CD4-positive, CD25-positive, alpha-beta regulatory T cell (primary cell): Measurements from ENCODE around the gene LY9. TPM values are rescaled to one million over a fixed set of nuclear protein-coding genes. Genes with fewer than 3 reads are reported as not detected.
A peak's percentile ranks its signal among the peaks of the same experiment; 100 is the strongest.

Experiments
- ATAC-seq, 2 donors: fragments of 150-1000 bp; cut with Tn5 transposase; one replicate each; pipeline ENCODE4 v1.10.0; 2021; ENCODE audit warnings: low read depth in 2 of 2, moderate number of reproducible peaks in 2 of 2, moderate library complexity in 1 of 2
- DNase-seq, 3 donors: peaks; one replicate each; pipeline versions ENCODE4 v3.0.0 to v3.0.0-alpha.2; 2012 to 2022; ENCODE audit warnings: mixed read lengths in 1 of 3
- H3K27ac ChIP-seq: one replicate; pipeline ENCODE4 v1.7.0; 2013; ENCODE audit warnings: mild to moderate bottlenecking, low read length; ENCODE audit not compliant: insufficient read depth, poor library complexity, severe bottlenecking
- H3K27me3 ChIP-seq: one replicate; pipeline ENCODE4 v1.7.0; 2013; ENCODE audit warnings: low read length; ENCODE audit not compliant: control insufficient read depth, insufficient read depth
- H3K36me3 ChIP-seq: one replicate; pipeline ENCODE4 v1.7.0; 2013; ENCODE audit warnings: mild to moderate bottlenecking, low read length, moderate library complexity; ENCODE audit not compliant: control insufficient read depth, insufficient read depth
- H3K4me1 ChIP-seq: 2 replicates; pipeline ENCODE4 v1.7.0; 2013; ENCODE audit warnings: mild to moderate bottlenecking, low read length; ENCODE audit not compliant: insufficient read depth, control insufficient read depth, poor library complexity, severe bottlenecking
- H3K4me3 ChIP-seq: one replicate; pipeline ENCODE4 v1.7.0; 2013; ENCODE audit warnings: low read depth, mild to moderate bottlenecking, low read length, moderate library complexity
- H3K9me3 ChIP-seq, 2 experiments: 1 replicate in 1 of 2; 2 replicates in 1 of 2; pipeline ENCODE4 v1.7.0; 2013; ENCODE audit warnings: low read length in 2 of 2, mild to moderate bottlenecking in 1 of 2, moderate library complexity in 1 of 2; ENCODE audit not compliant: control insufficient read depth in 2 of 2
- H3K27ac Mint-ChIP-seq, 3 donors: one replicate each; pipeline ENCODE4 v1.8.0; 2020 to 2022; ENCODE audit warnings: mild to moderate bottlenecking in 3 of 3, mixed read lengths in 3 of 3, moderate library complexity in 2 of 3
- H3K27me3 Mint-ChIP-seq: one replicate; pipeline ENCODE4 v1.8.0; 2022; ENCODE audit warnings: mild to moderate bottlenecking, mixed read lengths
- H3K36me3 Mint-ChIP-seq: one replicate; pipeline ENCODE4 v1.8.0; 2020; ENCODE audit warnings: mixed read lengths
- H3K4me1 Mint-ChIP-seq, 4 donors: one replicate each; pipeline ENCODE4 v1.8.0; 2020 to 2022; ENCODE audit warnings: mixed read lengths in 4 of 4, mild to moderate bottlenecking in 1 of 4
- H3K4me3 Mint-ChIP-seq, 4 donors: one replicate each; pipeline ENCODE4 v1.8.0; 2020 to 2022; ENCODE audit warnings: mild to moderate bottlenecking in 4 of 4, mixed read lengths in 4 of 4, moderate library complexity in 3 of 4
- H3K9me3 Mint-ChIP-seq, 7 donors: one replicate each; pipeline ENCODE4 v1.8.0; 2020 to 2022; ENCODE audit warnings: mixed read lengths in 7 of 7, mild to moderate bottlenecking in 3 of 7, moderate library complexity in 2 of 7
- polyA plus RNA-seq, 4 donors: library from polyadenylated mRNA; unstranded; fragments of 300-500 nt; fragmentation: Illumina TruSeq; gene quantifications; one replicate each; pipeline ENCODE4 v1.2.3, GENCODE V29; 2021
- total RNA-seq: library from RNA; stranded (reverse); gene quantifications from one replicate; pipeline ENCODE4 v1.2.3, GENCODE V29; 2022

LY9 gene
- total and polyA plus RNA-seq, 5 donors from 2014 or later, result 105 to 147 (median 130) TPM

DNA sequence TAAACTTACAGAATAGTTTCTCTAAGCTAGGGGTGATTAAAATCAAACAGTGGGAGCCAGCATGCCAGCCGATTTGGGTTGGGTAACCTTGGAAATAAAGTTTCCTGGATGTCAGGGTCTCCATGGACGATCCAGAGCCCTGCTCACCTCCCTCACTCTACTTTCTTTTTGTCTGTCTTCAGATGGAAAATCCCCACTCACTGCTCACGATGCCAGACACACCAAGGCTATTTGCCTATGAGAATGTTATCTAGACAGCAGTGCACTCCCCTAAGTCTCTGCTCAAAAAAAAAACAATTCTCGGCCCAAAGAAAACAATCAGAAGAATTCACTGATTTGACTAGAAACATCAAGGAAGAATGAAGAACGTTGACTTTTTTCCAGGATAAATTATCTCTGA lies 43.0 kb upstream of the LY9 start:
- Mint-ChIP-seq H3K36me3 (no peaks in the 10 kb centered on the region), H3K4me1 (peaks cover 0 to 4% (median 0%) of the 10 kb centered on the region in 4 donors), H3K27me3 (peaks cover 13% of the 10 kb centered on the region), H3K27ac (no peak overlapping the region), H3K9me3 (no peaks in the 10 kb centered on the region), H3K4me3 (no peak overlapping the region)
- Histone ChIP-seq H3K9me3 (no peaks in the 10 kb centered on the region), H3K36me3 (no peaks in the 10 kb centered on the region), H3K27me3 (no peaks in the 10 kb centered on the region), H3K4me3 (no peak overlapping the region), H3K27ac (no peak overlapping the region), H3K4me1 (no peaks in the 10 kb centered on the region)
- ATAC-seq (no peak), DNase-seq (no peak)

DNA sequence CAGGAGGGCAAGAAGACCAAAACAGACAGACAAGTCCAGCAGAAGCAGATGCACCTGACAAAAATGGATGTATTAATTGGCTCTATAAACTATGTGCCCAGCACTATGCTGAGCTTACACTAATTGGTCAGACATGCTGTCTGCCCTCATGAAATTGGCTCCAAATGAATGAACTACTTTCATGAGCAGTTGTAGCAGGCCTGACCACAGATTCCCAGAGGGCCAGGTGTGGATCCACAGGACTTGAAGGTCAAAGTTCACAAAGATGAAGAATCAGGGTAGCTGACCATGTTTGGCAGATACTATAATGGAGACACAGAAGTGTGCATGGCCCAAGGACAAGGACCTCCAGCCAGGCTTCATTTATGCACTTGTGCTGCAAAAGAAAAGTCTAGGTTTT lies 42.4 kb upstream of the LY9 start:
- Histone ChIP-seq H3K36me3 (no peaks in the 10 kb centered on the region), H3K27ac (no peak overlapping the region), H3K4me3 (no peak overlapping the region), H3K4me1 (no peaks in the 10 kb centered on the region), H3K9me3 (no peaks in the 10 kb centered on the region), H3K27me3 (no peaks in the 10 kb centered on the region)
- ATAC-seq (no peak), DNase-seq (no peak)
- Mint-ChIP-seq H3K4me1 (peaks cover 0 to 4% (median 0%) of the 10 kb centered on the region in 4 donors), H3K36me3 (no peaks in the 10 kb centered on the region), H3K4me3 (no peak overlapping the region), H3K27me3 (peaks cover 9% of the 10 kb centered on the region), H3K27ac (no peak overlapping the region), H3K9me3 (no peaks in the 10 kb centered on the region)

DNA sequence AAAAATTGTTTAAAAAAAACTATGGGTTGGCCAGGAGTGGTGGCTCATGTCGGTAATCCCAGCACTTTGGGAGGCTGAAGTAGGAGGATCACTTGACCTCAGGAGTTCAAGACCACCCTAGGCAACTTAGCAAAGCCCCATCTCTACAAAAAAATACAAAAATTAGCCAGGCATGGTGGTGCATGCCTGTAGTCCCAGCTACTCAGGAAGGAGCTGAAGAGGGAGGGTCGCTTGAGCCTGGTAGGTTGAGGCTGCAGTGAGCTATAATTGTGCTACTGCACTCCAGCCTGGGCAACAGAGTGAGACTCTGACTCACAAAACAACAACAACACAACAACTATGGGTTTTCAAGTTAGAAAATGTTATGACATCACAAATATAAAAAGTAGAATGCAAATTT lies 40.5 kb upstream of the LY9 start:
- no peak overlapping the region for H3K4me3 Mint-ChIP-seq
- H3K4me3 ChIP-seq, result no peak overlapping the region
- H3K27ac Mint-ChIP-seq, result no peak overlapping the region
- DNase-seq (no peak), ATAC-seq (no peak)
- H3K9me3 Mint-ChIP-seq, result no peaks in the 10 kb centered on the region
- H3K27ac ChIP-seq, result no peak overlapping the region
- no peaks in the 10 kb centered on the region for H3K36me3 Mint-ChIP-seq
- H3K4me1 ChIP-seq, result no peaks in the 10 kb centered on the region
- H3K36me3 ChIP-seq, result no peaks in the 10 kb centered on the region
- H3K9me3 ChIP-seq, result no peaks in the 10 kb centered on the region
- peaks cover 5% of the 10 kb centered on the region for H3K27me3 Mint-ChIP-seq
- peaks cover 0 to 4% (median 0%) of the 10 kb centered on the region in 4 donors for H3K4me1 Mint-ChIP-seq
- no peaks in the 10 kb centered on the region for H3K27me3 ChIP-seq

DNA sequence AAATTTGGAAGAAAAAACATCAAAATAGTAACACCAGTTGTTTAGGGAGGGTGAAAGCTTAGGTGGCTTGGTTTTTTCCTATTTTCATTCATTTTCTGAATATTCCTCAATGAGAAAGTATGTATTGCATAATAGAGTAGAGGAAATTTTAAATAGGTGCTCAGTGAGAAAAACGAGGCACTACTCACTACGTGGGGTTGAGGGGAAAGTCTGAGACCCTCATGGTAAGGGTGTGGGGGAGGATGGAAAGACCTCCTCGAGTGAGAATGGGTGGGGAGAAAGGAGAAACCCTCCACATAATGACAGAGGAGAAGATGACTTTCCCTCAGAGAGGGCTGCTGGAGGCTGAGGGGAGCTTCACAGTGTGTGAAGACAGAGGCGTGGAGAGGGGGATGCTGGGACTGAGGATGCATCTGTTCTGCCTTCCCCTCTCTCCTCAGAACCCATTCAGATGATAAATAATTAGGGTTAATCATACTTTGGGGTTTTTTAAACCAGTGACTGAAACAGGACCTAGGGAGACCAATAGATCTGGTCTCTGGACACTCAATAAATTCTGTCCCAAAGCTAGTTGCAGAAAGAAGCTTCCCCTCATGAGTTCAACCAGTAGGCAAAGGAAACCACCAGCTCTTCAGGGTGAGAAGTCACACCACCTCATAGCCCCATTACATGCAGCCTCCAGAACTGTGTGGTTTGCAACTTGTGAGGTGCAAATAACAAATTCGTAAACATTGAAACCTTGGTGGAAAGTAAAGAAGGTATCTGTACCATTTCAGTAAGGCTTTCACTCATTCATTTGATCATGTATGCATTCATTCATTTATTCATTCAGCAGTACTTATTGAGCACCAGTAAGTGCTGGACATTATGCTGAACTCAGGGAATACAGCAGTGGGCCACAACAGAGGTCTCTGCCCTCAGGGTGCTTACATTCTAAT lies 39.8 kb upstream of the LY9 start:
- no peak overlapping the region for H3K27ac ChIP-seq
- no peaks in the 10 kb centered on the region for H3K9me3 ChIP-seq
- ATAC-seq (no peak), DNase-seq (no peak)
- H3K4me1 ChIP-seq, result no peaks in the 10 kb centered on the region
- Mint-ChIP-seq H3K4me3 (no peak overlapping the region), H3K4me1 (peaks cover 0 to 4% (median 0%) of the 10 kb centered on the region in 4 donors), H3K36me3 (no peaks in the 10 kb centered on the region), H3K27me3 (peaks cover 5% of the 10 kb centered on the region), H3K9me3 (peaks cover 0 to 4% (median 0%) of the 10 kb centered on the region in 7 donors), H3K27ac (no peak overlapping the region)
- H3K4me3 ChIP-seq, result no peak overlapping the region
- no peaks in the 10 kb centered on the region for H3K27me3 ChIP-seq
- H3K36me3 ChIP-seq, result no peaks in the 10 kb centered on the region

DNA sequence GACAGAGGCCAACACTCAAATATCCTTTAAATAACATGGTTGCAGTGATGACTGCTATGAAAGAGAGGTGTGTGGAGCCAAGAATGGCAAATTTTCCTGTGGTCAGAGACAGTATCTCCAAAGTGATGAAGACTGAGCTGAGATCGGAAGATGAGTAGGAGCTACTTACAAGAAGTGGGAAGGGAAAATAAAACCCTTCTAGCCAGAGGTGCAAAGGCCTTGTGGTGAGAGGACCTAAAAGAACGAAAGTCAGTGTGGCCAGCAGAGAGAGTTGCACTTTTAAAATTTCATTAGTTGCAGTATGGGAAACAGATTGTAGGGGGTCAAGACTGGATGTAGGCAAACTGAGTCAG lies 39.1 kb upstream of the LY9 start:
- H3K9me3 ChIP-seq, result no peaks in the 10 kb centered on the region
- H3K27ac ChIP-seq, result no peak overlapping the region
- Mint-ChIP-seq H3K4me3 (no peak overlapping the region), H3K27ac (peak overlapping the region in 1 of 3 donors; percentile 26), H3K4me1 (peaks cover 0 to 3% (median 0%) of the 10 kb centered on the region in 4 donors), H3K9me3 (peaks cover 0 to 4% (median 0%) of the 10 kb centered on the region in 7 donors), H3K27me3 (peaks cover 5% of the 10 kb centered on the region), H3K36me3 (no peaks in the 10 kb centered on the region)
- H3K4me3 ChIP-seq, result no peak overlapping the region
- DNase-seq (no peak), ATAC-seq (no peak)
- H3K27me3 ChIP-seq, result no peaks in the 10 kb centered on the region
- no peaks in the 10 kb centered on the region for H3K4me1 ChIP-seq
- no peaks in the 10 kb centered on the region for H3K36me3 ChIP-seq

DNA sequence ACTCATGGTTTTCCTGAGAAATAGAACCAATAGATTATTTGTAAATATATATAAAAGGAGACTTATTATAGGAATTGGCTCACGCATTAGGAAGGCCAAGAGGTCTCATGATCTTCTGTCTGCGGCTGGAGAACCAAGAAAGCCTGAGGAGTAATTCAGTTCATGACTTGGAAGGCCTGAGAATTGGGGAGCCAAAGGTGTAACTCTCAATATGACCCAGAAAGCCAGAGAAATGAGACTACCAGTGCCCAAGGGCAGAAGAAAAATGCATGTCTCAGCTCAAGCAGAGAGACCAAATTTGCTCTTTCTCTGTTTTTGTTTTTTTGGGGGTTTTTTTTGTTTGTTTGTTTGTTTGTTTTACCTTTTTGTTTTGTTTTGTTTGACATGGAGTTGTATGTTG lies 37.5 kb upstream of the LY9 start:
- Histone ChIP-seq H3K4me1 (no peaks in the 10 kb centered on the region), H3K9me3 (no peaks in the 10 kb centered on the region), H3K27me3 (no peaks in the 10 kb centered on the region), H3K4me3 (no peak overlapping the region), H3K27ac (no peak overlapping the region), H3K36me3 (no peaks in the 10 kb centered on the region)
- DNase-seq (no peak), ATAC-seq (no peak)
- Mint-ChIP-seq H3K9me3 (peaks cover 0 to 4% (median 0%) of the 10 kb centered on the region in 7 donors), H3K36me3 (no peaks in the 10 kb centered on the region), H3K4me3 (no peak overlapping the region), H3K4me1 (no peaks in the 10 kb centered on the region), H3K27ac (no peak overlapping the region), H3K27me3 (peaks cover 5% of the 10 kb centered on the region)

DNA sequence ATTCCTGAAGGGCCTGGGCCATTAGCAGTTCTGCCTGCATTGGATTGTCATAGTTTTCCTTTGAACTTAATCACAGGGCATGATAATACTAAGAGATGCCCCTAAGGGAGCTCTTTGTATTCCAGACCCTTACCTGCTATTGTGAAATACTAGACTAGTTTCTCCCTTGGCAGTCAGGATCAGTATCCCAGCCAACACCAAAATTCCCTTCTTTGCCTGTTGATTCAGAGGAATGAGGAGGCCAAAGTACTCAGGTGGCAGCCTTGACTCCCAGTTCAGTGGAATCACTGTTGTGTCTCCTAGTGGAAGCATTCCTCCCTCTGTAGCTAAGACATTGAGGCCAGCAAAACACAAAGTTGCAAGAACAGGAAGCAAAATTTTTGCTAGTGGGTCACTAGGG lies 36.2 kb upstream of the LY9 start:
- ATAC-seq (no peak), DNase-seq (no peak)
- Mint-ChIP-seq H3K27me3 (no peaks in the 10 kb centered on the region), H3K9me3 (peaks cover 0 to 4% (median 0%) of the 10 kb centered on the region in 7 donors), H3K27ac (peak overlapping the region in 1 of 3 donors; percentile 38), H3K4me1 (no peaks in the 10 kb centered on the region), H3K4me3 (no peak overlapping the region), H3K36me3 (no peaks in the 10 kb centered on the region)
- no peaks in the 10 kb centered on the region for H3K9me3 ChIP-seq
- no peak overlapping the region for H3K27ac ChIP-seq
- no peak overlapping the region for H3K4me3 ChIP-seq
- no peaks in the 10 kb centered on the region for H3K27me3 ChIP-seq
- H3K4me1 ChIP-seq, result no peaks in the 10 kb centered on the region
- H3K36me3 ChIP-seq, result no peaks in the 10 kb centered on the region

DNA sequence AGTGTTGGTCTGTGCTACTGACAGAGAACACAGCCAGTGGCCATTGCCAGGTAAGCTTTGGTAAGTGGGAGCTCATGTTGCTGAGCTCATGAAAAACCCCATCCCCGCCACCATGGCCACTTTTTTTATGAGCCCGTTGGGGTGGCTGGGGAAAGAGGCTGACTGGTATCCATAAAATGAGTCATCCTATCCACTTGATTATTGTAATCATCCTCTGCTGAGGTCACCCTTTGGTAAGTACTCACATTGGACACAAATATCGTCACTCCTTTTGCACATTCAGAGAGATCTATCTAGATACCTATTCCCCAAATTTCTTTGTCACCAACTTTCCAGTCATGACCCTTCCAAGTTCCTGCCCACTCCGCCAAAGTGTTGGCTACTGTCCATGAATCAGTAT lies 34.9 kb upstream of the LY9 start:
- H3K9me3 Mint-ChIP-seq, result peaks cover 0 to 4% (median 0%) of the 10 kb centered on the region in 7 donors
- H3K4me1 Mint-ChIP-seq, result no peaks in the 10 kb centered on the region
- Histone ChIP-seq H3K27me3 (no peaks in the 10 kb centered on the region), H3K9me3 (no peaks in the 10 kb centered on the region), H3K4me3 (no peak overlapping the region), H3K27ac (no peak overlapping the region), H3K4me1 (no peaks in the 10 kb centered on the region), H3K36me3 (no peaks in the 10 kb centered on the region)
- no peak overlapping the region for H3K27ac Mint-ChIP-seq
- no peak overlapping the region for H3K4me3 Mint-ChIP-seq
- H3K36me3 Mint-ChIP-seq, result no peaks in the 10 kb centered on the region
- no peak for DNase-seq
- H3K27me3 Mint-ChIP-seq, result no peaks in the 10 kb centered on the region
- ATAC-seq, result no peak
